GM12864 (cell line): ENCODE results near the gene C13orf42.
A peak's percentile ranks its signal among the peaks of the same experiment; 100 is the strongest.

Experiments used
- DNase-seq: peaks from one replicate; pipeline ENCODE4 v3.0.0-alpha.2; 2011; ENCODE audit warnings: low read depth
- H3K4me3 ChIP-seq: 2 replicates; pipeline ENCODE4 v1.5.1; 2011; ENCODE audit warnings: mild to moderate bottlenecking, low read depth, low read length, control low read depth
- CTCF ChIP-seq: IDR thresholded peaks from 2 replicates; pipeline ENCODE4 v1.5.1; 2011; ENCODE audit warnings: low read depth, mild to moderate bottlenecking, moderate library complexity, low read length, control low read depth, inconsistent platforms; ENCODE audit errors: missing control alignments

The C13orf42 gene

GRCh38 chr13:51153527-51153926 is 42.5 kb upstream of the C13orf42 start:
- TF ChIP-seq CTCF = no peak
- no peak for DNase-seq
- H3K4me3 ChIP-seq = no peak overlapping the region

DNA sequence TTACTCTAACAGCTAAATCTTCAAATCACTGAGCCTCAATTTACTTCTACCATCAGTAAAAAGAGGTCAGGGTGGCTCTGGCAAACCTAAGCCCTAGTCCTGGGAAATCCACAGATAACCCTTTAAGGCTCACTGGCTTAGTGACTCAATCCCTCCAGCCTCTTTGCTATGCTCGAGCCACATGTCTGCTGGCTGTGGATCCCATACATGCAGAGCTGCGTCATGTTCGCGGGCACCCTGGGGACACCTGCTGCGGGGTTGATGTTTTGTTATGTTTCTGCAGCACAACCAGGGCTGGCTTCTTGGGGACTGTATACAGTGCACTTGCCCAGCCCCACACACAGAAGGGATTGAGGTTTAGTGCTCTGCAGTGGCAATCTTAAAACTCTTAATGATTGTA is 41.6 kb upstream of the C13orf42 start:
- no peak for DNase-seq
- TF ChIP-seq CTCF = no peak
- H3K4me3 ChIP-seq = no peak overlapping the region

- H3K4me3 ChIP-seq = no peak overlapping the region
- DNase-seq = no peak
- no peak for TF ChIP-seq CTCF
Observed at GRCh38 chr13:51151463-51151862, 40.4 kb upstream of the C13orf42 start.

- peak; percentile 2 for TF ChIP-seq CTCF
- no peak for DNase-seq
- no peak overlapping the region for H3K4me3 ChIP-seq
Observed at GRCh38 chr13:51148952-51149573, 38.0 kb upstream of the C13orf42 start.

DNA sequence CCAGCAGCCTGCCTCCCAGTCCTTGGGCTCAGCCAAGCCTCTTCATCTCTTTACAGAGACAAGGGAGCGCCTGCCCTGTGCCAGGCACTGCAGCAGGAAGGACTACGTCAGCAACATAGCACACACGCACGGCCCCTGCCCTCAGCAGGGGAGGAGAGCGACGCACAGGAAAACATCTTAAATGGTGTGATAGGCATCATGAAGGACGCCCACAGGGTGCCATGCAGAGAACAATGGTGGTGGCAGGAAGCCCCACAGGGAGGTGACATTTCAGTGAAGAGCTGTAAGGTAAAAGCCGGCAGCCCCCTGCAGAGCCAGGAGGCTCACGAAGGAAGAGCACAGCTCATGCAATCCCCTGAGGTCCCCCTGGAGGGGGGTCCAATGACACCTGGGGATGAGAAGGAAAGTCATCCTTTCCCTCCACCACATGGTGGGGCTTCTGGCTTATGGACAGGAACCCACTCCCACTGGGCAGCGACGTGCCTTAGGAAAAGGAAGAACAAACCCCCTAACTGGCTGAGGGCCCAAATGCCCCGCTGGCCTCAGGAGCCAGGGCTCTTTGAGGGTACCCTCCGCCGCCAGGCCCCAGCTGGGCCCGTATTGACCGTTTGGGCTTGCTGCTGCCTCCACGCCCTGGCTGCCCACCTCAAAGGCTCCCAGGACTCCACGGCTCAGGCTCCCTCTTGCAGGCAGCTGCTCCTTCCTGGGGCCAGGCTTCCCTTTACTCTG is 37.3 kb upstream of the C13orf42 start:
- no peak overlapping the region for H3K4me3 ChIP-seq
- no peak for TF ChIP-seq CTCF
- DNase-seq = no peak

- no peak overlapping the region for H3K4me3 ChIP-seq
- DNase-seq = no peak
- TF ChIP-seq CTCF = no peak
Observed at GRCh38 chr13:51147732-51148131, 36.7 kb upstream of the C13orf42 start.

DNA sequence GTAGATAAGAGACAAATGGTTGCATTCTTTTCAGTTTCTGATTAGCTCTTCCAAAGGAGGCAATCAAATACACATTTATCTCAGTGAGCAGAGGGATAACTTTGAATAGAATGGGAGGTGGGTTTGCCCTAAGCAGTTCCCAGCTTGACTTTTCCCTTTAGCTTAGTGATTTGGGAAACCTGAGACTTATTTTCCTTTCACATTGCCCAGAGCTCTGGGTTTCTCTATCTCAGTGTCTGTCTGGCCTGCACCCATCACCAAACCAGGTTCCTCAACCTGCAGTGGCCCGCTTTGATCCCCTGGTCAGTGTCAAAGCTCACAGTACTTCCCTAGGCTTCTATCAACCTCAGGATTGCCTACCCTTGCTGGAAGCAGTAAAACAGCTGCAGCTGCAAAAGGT is 35.6 kb upstream of the C13orf42 start:
- no peak for DNase-seq
- TF ChIP-seq CTCF = no peak
- no peak overlapping the region for H3K4me3 ChIP-seq
